ENCODE data around the gene ADARB2. TPM values are rescaled to one million over a fixed set of nuclear protein-coding genes. Genes with fewer than 3 reads are reported as not detected.

The ADARB2 gene
- total and polyA plus RNA-seq, 2 experiments from 2014 or later, result 2.0 to 5.0 TPM

DNA sequence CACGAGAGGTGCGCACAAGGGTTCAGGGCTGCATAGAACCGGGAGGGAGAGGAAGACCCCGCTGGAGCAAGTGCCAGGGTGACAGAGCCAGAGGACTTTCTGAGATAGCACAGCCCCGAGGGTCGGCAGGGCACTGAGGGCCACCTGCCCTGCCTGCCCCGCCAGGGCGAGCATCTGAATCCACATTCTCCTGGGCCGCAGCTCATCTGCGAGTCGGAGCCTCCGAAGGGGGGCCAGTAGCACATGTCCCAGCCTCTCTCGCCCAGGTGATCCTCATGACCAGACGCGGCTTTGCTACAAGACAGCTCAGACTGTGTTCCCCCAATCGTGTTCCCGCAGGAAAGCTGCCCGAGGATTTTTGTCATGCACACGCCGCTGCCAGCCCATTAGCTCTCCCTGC lies 71.2 kb downstream of the ADARB2 start:
- no peaks in the 10 kb centered on the region for H3K9me2 ChIP-seq (ENCODE audit: insufficient read depth)
- H3K36me3 ChIP-seq (ENCODE audit: insufficient read depth), result 0 out of 2 replicates have a peak, but pooled peaks cover 2% of the 10 kb centered on the region
- Mint-ChIP-seq H3K4me1 (peaks cover 9% of the 10 kb centered on the region), H3K27ac (no peak overlapping the region), H3K27me3 (ENCODE audit: insufficient read depth, low read depth, poor library complexity) (no peaks in the 10 kb centered on the region), H3K4me3 (no peak overlapping the region), H3K9me3 (peaks cover 6% of the 10 kb centered on the region), H3K36me3 (ENCODE audit: low read depth) (0 out of 3 replicates have a peak, but pooled peaks cover 3% of the 10 kb centered on the region)
- no peak overlapping the region for H3K4me2 ChIP-seq
- no peak overlapping the region for H3K4me3 ChIP-seq
- H3K4me1 ChIP-seq (ENCODE audit: insufficient read depth), result no peaks in the 10 kb centered on the region; the same call in 1 of the 2 replicates
- no peak overlapping the region for H3K27ac ChIP-seq (ENCODE audit: low read depth)
- H3K79me2 ChIP-seq (replicated peaks; ENCODE audit: insufficient read depth), result no peaks in the 10 kb centered on the region
- H2AFZ ChIP-seq, result no peak overlapping the region
- H3F3A ChIP-seq (replicated peaks; ENCODE audit: low read depth), result no peaks in the 10 kb centered on the region
- no peaks in the 10 kb centered on the region for H4K20me1 ChIP-seq (replicated peaks; ENCODE audit: insufficient read depth)
- no peaks in the 10 kb centered on the region for H3K27me3 ChIP-seq (ENCODE audit: insufficient read depth)
- ATAC-seq (no peak; the same call in 2 of the 3 replicates), DNase-seq (ENCODE audit: low spot score) (peak; percentile 10)
- TF ChIP-seq, protein P1, sequence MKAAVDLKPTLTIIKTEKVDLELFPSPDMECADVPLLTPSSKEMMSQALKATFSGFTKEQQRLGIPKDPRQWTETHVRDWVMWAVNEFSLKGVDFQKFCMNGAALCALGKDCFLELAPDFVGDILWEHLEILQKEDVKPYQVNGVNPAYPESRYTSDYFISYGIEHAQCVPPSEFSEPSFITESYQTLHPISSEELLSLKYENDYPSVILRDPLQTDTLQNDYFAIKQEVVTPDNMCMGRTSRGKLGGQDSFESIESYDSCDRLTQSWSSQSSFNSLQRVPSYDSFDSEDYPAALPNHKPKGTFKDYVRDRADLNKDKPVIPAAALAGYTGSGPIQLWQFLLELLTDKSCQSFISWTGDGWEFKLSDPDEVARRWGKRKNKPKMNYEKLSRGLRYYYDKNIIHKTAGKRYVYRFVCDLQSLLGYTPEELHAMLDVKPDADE (IDR thresholded peaks at IDR 0.05), result no peak
- TF ChIP-seq NANOG (IDR thresholded peaks at IDR 0.05; ENCODE audit: borderline replicate concordance) (no peak), ZNF331 (CRISPR knock-in tag; IDR thresholded peaks at IDR 0.05; ENCODE audit: low read depth) (no peak), CREB1 (CRISPR knock-in tag; IDR thresholded peaks at IDR 0.05; ENCODE audit: low read depth) (no peak)

DNA sequence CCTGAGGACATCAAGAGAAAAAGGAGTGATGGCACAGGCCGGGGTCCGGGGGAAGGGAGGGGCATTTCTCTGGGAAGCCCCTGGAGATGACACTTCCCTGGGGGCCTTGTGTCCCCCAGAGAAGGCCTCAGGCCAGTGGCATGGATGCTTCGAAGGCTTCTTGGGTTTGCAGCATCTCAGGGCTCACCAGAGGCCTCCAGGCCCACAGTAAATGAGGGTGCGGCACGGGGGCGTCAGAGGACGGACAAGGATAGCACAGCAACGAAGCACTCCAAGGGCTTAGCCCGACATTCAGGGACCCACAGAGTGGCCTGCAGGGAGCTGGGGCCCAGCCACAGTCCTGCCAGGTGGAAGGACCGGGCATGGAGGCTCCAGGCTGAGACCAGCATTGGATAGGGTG lies 71.6 kb downstream of the ADARB2 start:
- Histone ChIP-seq H3K4me2 (no peak overlapping the region), H3K4me3 (no peak overlapping the region), H3K27me3 (ENCODE audit: insufficient read depth) (no peaks in the 10 kb centered on the region), H3K27ac (ENCODE audit: low read depth) (no peak overlapping the region), H3K79me2 (replicated peaks; ENCODE audit: insufficient read depth) (no peaks in the 10 kb centered on the region), H3K9me2 (ENCODE audit: insufficient read depth) (no peaks in the 10 kb centered on the region), H2AFZ (no peak overlapping the region), H3K4me1 (ENCODE audit: insufficient read depth) (no peaks in the 10 kb centered on the region; the same call in 1 of the 2 replicates), H4K20me1 (replicated peaks; ENCODE audit: insufficient read depth) (no peaks in the 10 kb centered on the region), H3K36me3 (ENCODE audit: insufficient read depth) (0 out of 2 replicates have a peak, but pooled peaks cover 4% of the 10 kb centered on the region), H3F3A (replicated peaks; ENCODE audit: low read depth) (no peaks in the 10 kb centered on the region)
- no peak; the same call in 2 of the 3 replicates for ATAC-seq
- TF ChIP-seq, protein P2, sequence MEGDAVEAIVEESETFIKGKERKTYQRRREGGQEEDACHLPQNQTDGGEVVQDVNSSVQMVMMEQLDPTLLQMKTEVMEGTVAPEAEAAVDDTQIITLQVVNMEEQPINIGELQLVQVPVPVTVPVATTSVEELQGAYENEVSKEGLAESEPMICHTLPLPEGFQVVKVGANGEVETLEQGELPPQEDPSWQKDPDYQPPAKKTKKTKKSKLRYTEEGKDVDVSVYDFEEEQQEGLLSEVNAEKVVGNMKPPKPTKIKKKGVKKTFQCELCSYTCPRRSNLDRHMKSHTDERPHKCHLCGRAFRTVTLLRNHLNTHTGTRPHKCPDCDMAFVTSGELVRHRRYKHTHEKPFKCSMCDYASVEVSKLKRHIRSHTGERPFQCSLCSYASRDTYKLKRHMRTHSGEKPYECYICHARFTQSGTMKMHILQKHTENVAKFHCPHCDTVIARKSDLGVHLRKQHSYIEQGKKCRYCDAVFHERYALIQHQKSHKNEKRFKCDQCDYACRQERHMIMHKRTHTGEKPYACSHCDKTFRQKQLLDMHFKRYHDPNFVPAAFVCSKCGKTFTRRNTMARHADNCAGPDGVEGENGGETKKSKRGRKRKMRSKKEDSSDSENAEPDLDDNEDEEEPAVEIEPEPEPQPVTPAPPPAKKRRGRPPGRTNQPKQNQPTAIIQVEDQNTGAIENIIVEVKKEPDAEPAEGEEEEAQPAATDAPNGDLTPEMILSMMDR (conservative IDR thresholded peaks at IDR 0.05; ENCODE audit: low read depth in 2 of 2), result no peak
- TF ChIP-seq, protein P3, sequence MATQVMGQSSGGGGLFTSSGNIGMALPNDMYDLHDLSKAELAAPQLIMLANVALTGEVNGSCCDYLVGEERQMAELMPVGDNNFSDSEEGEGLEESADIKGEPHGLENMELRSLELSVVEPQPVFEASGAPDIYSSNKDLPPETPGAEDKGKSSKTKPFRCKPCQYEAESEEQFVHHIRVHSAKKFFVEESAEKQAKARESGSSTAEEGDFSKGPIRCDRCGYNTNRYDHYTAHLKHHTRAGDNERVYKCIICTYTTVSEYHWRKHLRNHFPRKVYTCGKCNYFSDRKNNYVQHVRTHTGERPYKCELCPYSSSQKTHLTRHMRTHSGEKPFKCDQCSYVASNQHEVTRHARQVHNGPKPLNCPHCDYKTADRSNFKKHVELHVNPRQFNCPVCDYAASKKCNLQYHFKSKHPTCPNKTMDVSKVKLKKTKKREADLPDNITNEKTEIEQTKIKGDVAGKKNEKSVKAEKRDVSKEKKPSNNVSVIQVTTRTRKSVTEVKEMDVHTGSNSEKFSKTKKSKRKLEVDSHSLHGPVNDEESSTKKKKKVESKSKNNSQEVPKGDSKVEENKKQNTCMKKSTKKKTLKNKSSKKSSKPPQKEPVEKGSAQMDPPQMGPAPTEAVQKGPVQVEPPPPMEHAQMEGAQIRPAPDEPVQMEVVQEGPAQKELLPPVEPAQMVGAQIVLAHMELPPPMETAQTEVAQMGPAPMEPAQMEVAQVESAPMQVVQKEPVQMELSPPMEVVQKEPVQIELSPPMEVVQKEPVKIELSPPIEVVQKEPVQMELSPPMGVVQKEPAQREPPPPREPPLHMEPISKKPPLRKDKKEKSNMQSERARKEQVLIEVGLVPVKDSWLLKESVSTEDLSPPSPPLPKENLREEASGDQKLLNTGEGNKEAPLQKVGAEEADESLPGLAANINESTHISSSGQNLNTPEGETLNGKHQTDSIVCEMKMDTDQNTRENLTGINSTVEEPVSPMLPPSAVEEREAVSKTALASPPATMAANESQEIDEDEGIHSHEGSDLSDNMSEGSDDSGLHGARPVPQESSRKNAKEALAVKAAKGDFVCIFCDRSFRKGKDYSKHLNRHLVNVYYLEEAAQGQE (IDR thresholded peaks at IDR 0.05; ENCODE audit: unreplicated experiment), result no peak
- TF ChIP-seq, protein P1 (IDR thresholded peaks at IDR 0.05), result no peak
- TF ChIP-seq EZH2phosphoT487 (IDR thresholded peaks at IDR 0.05; ENCODE audit: unreplicated experiment), result no peak
- no peak for TF ChIP-seq JUNB (IDR thresholded peaks at IDR 0.05; ENCODE audit: unreplicated experiment)
- DNase-seq (ENCODE audit: low spot score), result no peak
- Mint-ChIP-seq H3K27ac (no peak overlapping the region), H3K4me1 (peaks cover 9% of the 10 kb centered on the region), H3K36me3 (ENCODE audit: low read depth) (peaks cover 8% of the 10 kb centered on the region; the same call in 2 of the 3 replicates), H3K27me3 (ENCODE audit: insufficient read depth, low read depth, poor library complexity) (no peaks in the 10 kb centered on the region), H3K4me3 (no peak overlapping the region), H3K9me3 (peaks cover 11% of the 10 kb centered on the region)
